SIG-M5 (cell line): ENCODE measurements around the gene SDCCAG8.
"Not testable (repeated sequence)": the region's sequence is repeated elsewhere in the genome, so short reads cannot be mapped to it uniquely, and the experiment has no call there.

ENCODE experiments used
- DNase-seq: peaks from one replicate; lab custom pipeline; 2025; lab: John Stamatoyannopoulos, UW

SDCCAG8 gene

GRCh38 chr1:243332440-243332839 lies 76.6 kb downstream of the SDCCAG8 start:
- no peak for DNase-seq

- DNase-seq = no peak
These were observed 79.5 kb downstream of the SDCCAG8 start for GRCh38 chr1:243335292-243335691.

GRCh38 chr1:243336163-243336562 lies 80.3 kb downstream of the SDCCAG8 start:
- DNase-seq = no peak

GRCh38 chr1:243338848-243339247 lies 83.0 kb downstream of the SDCCAG8 start:
- not testable (repeated sequence) for DNase-seq

- no peak for DNase-seq
These were observed 85.2 kb downstream of the SDCCAG8 start for GRCh38 chr1:243341074-243341473.

- no peak for DNase-seq
These were observed 88.4 kb downstream of the SDCCAG8 start for GRCh38 chr1:243343970-243344937.

- DNase-seq = no peak
These were observed 89.4 kb downstream of the SDCCAG8 start for GRCh38 chr1:243345205-243345604.

- no peak for DNase-seq
These were observed 90.2 kb downstream of the SDCCAG8 start for GRCh38 chr1:243346016-243346415.

- no peak for DNase-seq
These were observed 90.6 kb downstream of the SDCCAG8 start for GRCh38 chr1:243346468-243346867.

GRCh38 chr1:243348331-243348730 lies 92.5 kb downstream of the SDCCAG8 start:
- no peak for DNase-seq

GRCh38 chr1:243349128-243349527 lies 93.3 kb downstream of the SDCCAG8 start:
- DNase-seq = no peak

GRCh38 chr1:243351337-243351736 lies 95.5 kb downstream of the SDCCAG8 start:
- DNase-seq = no peak

- no peak for DNase-seq
These were observed 98.8 kb downstream of the SDCCAG8 start for GRCh38 chr1:243354511-243355153.

GRCh38 chr1:243363832-243364231 lies 108.0 kb downstream of the SDCCAG8 start:
- no peak for DNase-seq

- no peak for DNase-seq
These were observed 108.5 kb downstream of the SDCCAG8 start for GRCh38 chr1:243364330-243364729.

GRCh38 chr1:243364866-243365265 lies 109.0 kb downstream of the SDCCAG8 start:
- DNase-seq = no peak

- DNase-seq = no peak
These were observed 111.5 kb downstream of the SDCCAG8 start for GRCh38 chr1:243367314-243367713.

GRCh38 chr1:243374412-243374811 lies 118.6 kb downstream of the SDCCAG8 start:
- DNase-seq = no peak

- DNase-seq = no peak
These were observed 119.8 kb downstream of the SDCCAG8 start for GRCh38 chr1:243375596-243375995.

GRCh38 chr1:243378669-243379068 lies 122.8 kb downstream of the SDCCAG8 start:
- no peak for DNase-seq

- DNase-seq = no peak
These were observed 123.4 kb downstream of the SDCCAG8 start for GRCh38 chr1:243379208-243379607.

GRCh38 chr1:243379706-243380105 lies 123.9 kb downstream of the SDCCAG8 start:
- DNase-seq = no peak

GRCh38 chr1:243388276-243388675 lies 132.4 kb downstream of the SDCCAG8 start:
- no peak for DNase-seq
